SIG-M5 (cell line): ENCODE results near the gene HOMEZ.

ENCODE experiments used
- DNase-seq: peaks from one replicate; lab custom pipeline; 2025; lab: John Stamatoyannopoulos, UW

Gene HOMEZ

GRCh38 chr14:23307687-23308644 lies 22.0 kb upstream of the HOMEZ start:
- no peak for DNase-seq

DNA sequence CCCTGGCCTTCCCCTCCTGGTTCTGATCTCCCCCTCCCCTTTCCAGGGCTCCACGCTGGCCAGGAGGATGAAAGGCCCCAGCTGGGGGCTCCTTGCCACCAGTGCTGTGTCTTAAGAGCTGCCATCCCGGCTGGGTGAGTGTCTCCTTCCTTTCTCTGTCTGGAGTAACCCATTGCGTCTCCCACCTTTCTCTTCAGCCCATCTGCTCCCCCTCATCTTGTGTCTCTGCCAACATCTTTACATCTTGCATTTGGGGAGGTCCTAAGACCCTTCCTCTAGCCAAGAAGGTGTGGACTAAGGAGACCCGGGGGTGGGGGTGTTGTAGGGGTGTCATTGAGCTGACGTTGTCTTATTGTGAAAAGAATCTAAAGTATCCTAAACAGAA lies 21.2 kb upstream of the HOMEZ start:
- no peak for DNase-seq

GRCh38 chr14:23306412-23307145 lies 20.6 kb upstream of the HOMEZ start, which contains the start of gene BCL2L2:
Gene BCL2L2, plus strand, starts transcription at chr14:23306833. Its CDS starts 935 bp downstream, at chr14:23307768.
- DNase-seq: no peak

GRCh38 chr14:23302290-23303225 lies 16.6 kb upstream of the HOMEZ start, which contains the start of gene PPP1R3E:
Gene PPP1R3E, minus strand, starts transcription at chr14:23302859. Its CDS starts 283 bp downstream, at chr14:23302576.
- no peak for DNase-seq

GRCh38 chr14:23301969-23302289 lies 16.0 kb upstream of the HOMEZ start:
- DNase-seq: no peak

DNA sequence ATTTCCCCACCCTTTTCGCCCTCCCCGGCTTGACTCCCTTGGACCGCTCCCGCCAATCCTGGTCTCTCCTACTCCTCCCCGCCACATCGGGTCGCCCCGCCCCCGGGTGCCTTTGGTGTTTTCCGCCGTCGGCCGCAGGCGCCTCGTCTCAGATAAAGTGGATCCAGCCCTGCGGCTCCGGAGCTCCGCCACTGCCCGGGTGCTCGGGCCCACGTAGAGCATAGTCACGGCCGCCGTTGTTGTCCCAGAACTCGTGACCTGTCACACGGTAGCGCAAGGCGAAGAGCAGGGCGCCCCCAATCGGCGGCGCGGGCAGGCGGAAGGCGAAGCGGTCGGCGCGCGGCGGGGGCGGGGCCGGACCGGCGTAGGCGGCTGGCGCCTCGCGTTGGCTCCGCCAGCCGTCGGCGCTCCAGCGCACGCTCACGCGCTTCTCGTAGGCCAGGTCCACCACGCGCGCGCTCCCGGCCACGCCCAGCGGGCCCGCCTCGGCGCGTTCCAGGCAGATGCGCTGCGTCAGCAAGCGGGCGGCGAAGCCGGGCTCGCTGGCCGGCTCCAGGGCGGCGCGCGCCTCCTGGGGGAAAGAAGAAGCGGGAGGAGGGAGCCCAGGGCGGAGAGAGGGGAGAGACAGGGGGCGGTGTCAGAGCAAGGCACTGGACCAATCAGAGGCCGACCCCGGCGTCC lies 15.5 kb upstream of the HOMEZ start:
- peak; percentile 79 for DNase-seq

DNA sequence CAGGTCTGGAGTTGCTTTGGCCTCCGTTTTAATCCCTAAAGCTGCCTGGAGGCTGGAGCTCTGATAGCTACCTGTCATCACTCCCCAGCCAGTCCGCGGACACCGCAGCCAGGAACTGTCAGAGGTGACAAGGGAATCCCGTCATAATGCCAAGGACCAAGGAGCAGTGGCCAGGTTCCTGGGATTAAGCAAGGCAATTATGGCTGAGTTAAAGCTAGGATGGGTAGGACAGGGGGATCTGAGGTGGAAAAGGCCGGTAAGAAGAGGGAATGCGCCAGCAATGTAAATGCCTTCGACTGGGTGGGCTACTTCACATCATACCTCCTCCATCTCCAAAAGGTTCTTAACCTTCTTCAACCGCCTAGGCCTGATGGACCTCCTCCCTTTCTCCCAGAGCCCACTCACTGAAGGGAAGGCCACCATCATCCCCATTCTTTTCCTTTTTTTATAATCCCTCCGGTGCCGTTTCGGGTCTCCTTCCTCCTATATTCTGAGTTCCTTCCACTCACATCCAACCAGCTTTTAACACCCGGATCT lies 14.8 kb upstream of the HOMEZ start:
- no peak for DNase-seq

- no peak for DNase-seq
These were observed 14.2 kb upstream of the HOMEZ start for GRCh38 chr14:23299986-23300686.

DNA sequence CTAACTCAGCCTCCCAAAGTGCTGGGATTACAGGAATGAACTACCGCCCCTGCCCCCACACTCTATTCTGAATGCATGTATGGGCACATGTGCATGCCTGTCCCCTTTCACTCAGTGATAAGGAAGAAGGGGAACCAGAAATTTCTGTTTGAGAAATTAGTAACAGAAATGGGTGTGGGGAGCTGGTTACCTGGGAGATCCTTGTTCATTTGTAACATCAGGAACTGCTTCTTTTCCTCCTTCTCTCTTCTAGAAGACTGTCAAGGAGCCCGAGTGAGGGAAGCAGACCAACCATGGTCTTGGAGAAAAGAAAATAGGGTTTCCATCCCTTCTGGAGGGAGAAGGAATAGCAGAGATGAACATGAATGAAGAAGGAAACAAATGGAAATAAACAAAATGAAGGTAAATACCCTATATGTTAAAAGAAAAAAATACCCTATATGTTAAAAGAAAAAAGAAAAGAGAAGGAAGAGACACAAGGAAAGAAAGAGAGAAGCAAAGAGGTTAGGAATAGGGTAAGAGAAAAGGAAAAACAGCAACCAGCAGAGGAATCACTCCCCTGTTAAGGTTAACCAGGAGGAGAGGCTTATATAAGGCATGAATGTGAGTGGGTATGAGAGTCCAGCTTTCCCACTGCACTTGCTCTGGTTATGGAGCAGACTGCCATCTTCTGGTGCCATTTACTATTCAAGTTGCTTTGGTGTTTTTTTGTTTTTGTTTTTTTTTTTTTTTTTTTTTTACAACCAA lies 13.5 kb upstream of the HOMEZ start:
- DNase-seq: no peak

- no peak for DNase-seq
These were observed 11.8 kb upstream of the HOMEZ start for GRCh38 chr14:23297611-23298277.

DNA sequence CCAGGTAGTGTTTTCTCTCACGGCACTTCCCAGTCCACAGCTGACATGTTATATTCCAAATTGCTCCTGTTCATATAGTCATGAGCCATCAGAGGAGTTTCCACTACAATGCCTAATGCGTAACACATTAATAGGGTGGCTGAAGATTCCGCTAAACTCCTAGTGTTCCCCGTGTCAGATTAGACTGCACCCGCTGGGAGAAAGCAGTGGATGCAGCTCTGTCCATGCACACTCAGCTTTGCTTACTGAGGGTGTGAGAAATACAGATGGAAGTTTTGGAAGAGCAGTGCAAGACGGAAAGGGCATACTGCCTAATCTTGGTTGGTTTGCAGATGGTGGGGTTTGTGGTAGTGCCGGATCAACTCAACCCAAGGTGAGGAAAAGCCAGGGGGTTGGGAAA lies 11.2 kb upstream of the HOMEZ start:
- DNase-seq: no peak

DNA sequence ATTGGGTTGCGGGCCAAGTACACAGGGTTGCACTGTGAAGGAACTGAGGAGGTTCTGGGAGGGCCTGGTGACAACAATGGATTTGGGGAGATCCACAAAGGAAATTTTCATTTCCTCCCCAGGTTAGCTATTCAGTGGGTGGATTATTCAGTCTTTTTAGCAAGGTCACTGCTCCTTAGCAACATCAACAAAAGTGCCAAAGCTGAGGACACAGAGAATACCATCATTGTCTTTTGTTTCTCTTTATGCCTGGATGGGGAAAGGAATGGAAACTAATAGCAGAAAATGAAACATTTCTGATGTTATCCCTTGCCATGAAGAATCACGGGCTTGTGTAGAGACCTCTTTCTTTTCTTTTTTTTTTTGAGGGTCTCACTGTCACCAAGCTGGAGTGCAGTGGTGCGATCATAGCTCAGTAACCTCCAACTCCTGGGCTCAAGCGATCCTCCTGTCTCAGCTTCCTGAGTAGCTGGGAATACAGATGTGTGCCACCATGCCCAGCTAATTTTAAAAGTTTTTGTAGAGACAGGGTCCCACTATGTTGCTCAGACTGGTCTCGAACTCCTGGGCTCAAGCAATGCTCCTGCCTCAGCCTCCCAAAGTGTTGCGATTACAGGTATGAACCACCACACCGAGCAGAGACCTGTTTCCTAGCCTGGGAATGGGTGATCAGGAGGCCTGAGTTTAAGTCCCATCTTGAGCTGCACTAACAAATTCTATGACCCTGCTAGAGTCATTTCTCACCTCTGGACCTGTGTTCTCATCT lies 10.3 kb upstream of the HOMEZ start:
- no peak for DNase-seq

DNA sequence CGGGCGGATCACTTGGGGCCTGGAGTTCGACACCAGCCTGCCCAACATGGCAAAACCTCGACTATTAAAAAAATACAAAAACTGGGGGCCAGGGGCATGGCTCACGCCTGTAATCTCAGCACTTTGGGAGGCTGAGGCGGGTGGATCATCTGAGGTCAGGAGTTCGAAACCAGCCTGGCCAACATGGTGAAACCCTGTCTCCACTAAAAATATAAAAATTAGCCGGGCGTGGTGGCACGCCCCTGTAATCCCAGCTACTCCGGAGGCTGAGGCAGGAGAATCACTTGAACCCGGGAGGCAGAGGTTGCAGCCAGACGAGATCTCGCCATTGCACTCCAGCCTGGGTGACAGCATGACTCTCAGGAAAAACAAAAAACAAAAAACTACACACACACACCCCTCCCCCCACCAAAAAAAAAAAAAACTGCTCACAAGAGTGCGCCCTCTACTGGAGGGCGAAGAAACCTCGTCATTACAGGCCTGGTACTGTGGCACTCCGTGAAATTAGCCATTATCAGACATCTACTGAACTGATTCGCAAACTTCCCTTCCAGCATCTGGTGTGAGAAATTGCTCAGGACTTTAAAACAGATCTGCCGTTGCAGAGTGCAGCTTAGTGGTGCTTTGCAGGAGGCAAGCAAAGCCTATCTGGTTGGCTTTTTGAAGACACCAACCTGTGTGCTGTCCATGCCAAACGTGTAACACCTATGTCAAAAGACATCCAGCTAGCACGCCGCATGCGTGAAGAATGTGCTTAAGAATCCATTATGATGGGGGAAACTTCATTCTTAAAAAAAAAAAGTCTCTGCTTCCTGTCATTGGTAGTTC lies 9.0 kb upstream of the HOMEZ start:
- DNase-seq: no peak

GRCh38 chr14:23286902-23287479 lies 1.1 kb upstream of the HOMEZ start:
- DNase-seq: no peak

DNA sequence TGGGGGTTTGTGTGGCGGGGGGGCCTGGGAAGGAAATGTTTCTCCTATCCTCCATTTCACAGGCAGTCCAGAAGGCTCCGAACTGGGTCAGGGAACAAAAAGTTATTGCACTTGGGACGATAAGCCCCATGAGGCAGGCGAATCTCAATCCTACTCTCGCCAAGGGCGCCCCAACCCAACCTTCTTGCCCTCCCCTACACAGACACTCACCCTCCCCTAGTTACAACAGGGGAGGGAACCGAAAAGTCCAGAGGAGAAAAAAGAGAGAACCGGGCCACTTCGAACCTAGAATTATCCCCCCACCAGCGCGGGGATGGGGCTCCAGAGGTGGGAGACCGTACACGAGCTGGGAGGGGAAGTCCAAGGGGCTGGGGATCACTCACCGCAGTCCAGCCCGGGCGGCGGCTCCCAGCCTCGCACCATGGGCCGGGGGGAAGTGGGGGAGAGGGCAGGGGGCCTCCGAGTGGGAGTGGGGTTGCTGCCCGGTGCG lies 357 bp downstream of the HOMEZ start:
- no peak for DNase-seq

DNA sequence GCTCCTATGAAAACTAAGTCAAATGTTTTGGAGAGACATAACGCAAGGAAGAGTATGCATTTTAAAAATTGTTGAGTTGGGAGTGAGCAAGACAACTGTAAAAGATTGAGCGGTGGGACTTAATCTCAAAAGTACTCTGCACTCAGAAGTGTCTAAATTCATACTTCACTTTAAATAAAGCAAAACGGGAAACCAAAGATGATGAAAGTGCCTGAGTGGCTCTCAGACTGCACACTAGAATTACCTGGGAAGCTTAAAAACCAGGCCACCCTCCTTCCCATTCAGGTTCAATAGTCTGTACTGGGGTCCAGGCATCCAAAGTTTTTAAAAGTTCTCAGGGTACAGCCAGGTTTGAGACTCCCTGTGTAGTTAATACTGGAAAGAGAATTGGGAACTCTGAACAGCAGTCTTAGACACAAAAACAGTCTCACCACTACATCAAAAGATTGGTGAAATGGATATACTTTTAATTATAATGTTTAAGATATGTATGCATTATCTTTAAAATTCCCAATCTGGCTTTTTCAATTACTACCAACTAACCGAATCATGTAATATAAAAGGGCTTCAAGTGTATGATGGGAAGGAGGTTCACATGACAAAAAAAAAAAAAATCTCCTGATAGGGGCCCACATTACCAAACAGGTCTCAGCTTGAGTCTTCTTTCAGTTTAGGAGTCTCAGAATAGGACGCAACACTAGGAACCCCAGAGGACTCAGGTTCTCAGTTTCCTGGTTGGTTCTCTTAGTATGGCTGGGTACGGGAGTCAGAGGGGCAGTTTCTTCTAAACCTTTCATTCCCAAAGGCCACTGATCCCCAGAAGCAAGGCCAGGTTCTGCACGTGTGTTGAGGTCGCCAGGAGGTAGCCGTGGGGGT lies 1.0 kb downstream of the HOMEZ start:
- DNase-seq: no peak
